ENCODE measurements around the gene SIAH3. TPM values are rescaled to one million over a fixed set of nuclear protein-coding genes. Genes with fewer than 3 reads are reported as not detected.
A peak's percentile ranks its signal among the peaks of the same experiment; 100 is the strongest.

The SIAH3 gene
- total RNA-seq (0.27 TPM), polyA plus RNA-seq (ENCODE audit: insufficient read depth in 1 of 8, insufficient read length in 8 of 8, low replicate concordance in 1 of 8) (under 1 TPM; 0.07 to 0.45 (median 0.15) TPM)
- long read RNA-seq, donor 1, result 0 reads
- long read RNA-seq, donor 2, result 0 reads
- long read RNA-seq, donor 3, result 0 reads
- long read RNA-seq, donor 4, result 0 reads
- long read RNA-seq, donor 5, result 0 reads
- long read RNA-seq, donor 6, result 0 reads
- long read RNA-seq, donor 7, result 0 reads
- long read RNA-seq, donor 8, result 0 reads
- long read RNA-seq, donor 9, result 0 reads
- long read RNA-seq, donor 10, result 0 reads
- long read RNA-seq, donor 11, result 0 reads

- H3K36me3 ChIP-seq (ENCODE audit: control insufficient read depth, insufficient read depth, low read length), result no peaks in the 10 kb centered on the region
- H3K4me3 ChIP-seq (ENCODE audit: low read length), result peak within 1 kb of the TSS; percentile 26
- DNase-seq, result peak; percentile 38
- no peak within 1 kb of the TSS for H3K27ac ChIP-seq (ENCODE audit: low read length)
- peaks cover 24% of the 10 kb centered on the region for H3K4me1 ChIP-seq (ENCODE audit: control insufficient read depth, insufficient read depth, low read length)
- 0% methylated on average over 22 of the region's 35 CpGs for WGBS (ENCODE audit: insufficient coverage)
- H3K27me3 ChIP-seq (ENCODE audit: control insufficient read depth, insufficient read depth, low read length), result peaks cover 28% of the 10 kb centered on the region
- no peaks in the 10 kb centered on the region for H3K9me3 ChIP-seq (replicated peaks; ENCODE audit: control insufficient read depth, low read depth, low read length)
These were observed at the start of gene SIAH3 for GRCh38 chr13:45851171-45851921. SIAH3 (minus strand) TSS chr13:45851753; CDS start chr13:45851629, 124 bp downstream.

- Histone ChIP-seq H3K27ac (ENCODE audit: low read length) (no peak overlapping the region), H3K36me3 (ENCODE audit: control insufficient read depth, insufficient read depth, low read length) (no peaks in the 10 kb centered on the region), H3K4me1 (ENCODE audit: control insufficient read depth, insufficient read depth, low read length) (peaks cover 19% of the 10 kb centered on the region), H3K9me3 (replicated peaks; ENCODE audit: control insufficient read depth, low read depth, low read length) (no peaks in the 10 kb centered on the region), H3K27me3 (ENCODE audit: control insufficient read depth, insufficient read depth, low read length) (peaks cover 4% of the 10 kb centered on the region), H3K4me3 (ENCODE audit: low read length) (no peak overlapping the region)
- 17% methylated on average over 1 of the region's 3 CpGs for WGBS (ENCODE audit: insufficient coverage)
- no peak for DNase-seq
These were observed 47.9 kb upstream of the SIAH3 start for GRCh38 chr13:45899406-45899805.

- H3K4me1 ChIP-seq (ENCODE audit: control insufficient read depth, insufficient read depth, low read length), result peaks cover 20% of the 10 kb centered on the region
- no peaks in the 10 kb centered on the region for H3K36me3 ChIP-seq (ENCODE audit: control insufficient read depth, insufficient read depth, low read length)
- H3K9me3 ChIP-seq (replicated peaks; ENCODE audit: control insufficient read depth, low read depth, low read length), result no peaks in the 10 kb centered on the region
- no peak overlapping the region for H3K27ac ChIP-seq (ENCODE audit: low read length)
- 95% methylated on average over 2 of the region's 2 CpGs for WGBS (ENCODE audit: insufficient coverage)
- no peak overlapping the region for H3K4me3 ChIP-seq (ENCODE audit: low read length)
- DNase-seq, result no peak
- peaks cover 5% of the 10 kb centered on the region for H3K27me3 ChIP-seq (ENCODE audit: control insufficient read depth, insufficient read depth, low read length)
These were observed 46.0 kb upstream of the SIAH3 start for GRCh38 chr13:45897562-45897961.

- H3K27ac ChIP-seq (ENCODE audit: low read length), result no peak overlapping the region
- DNase-seq, result peak; percentile 66
- H3K4me3 ChIP-seq (ENCODE audit: low read length), result no peak overlapping the region
- H3K9me3 ChIP-seq (replicated peaks; ENCODE audit: control insufficient read depth, low read depth, low read length), result no peaks in the 10 kb centered on the region
- 76% methylated on average over 3 of the region's 5 CpGs for whole genome bisulfite sequencing (ENCODE audit: insufficient coverage)
- H3K36me3 ChIP-seq (ENCODE audit: control insufficient read depth, insufficient read depth, low read length), result no peaks in the 10 kb centered on the region
- H3K27me3 ChIP-seq (ENCODE audit: control insufficient read depth, insufficient read depth, low read length), result peaks cover 5% of the 10 kb centered on the region
- peaks cover 20% of the 10 kb centered on the region for H3K4me1 ChIP-seq (ENCODE audit: control insufficient read depth, insufficient read depth, low read length)
These were observed 44.7 kb upstream of the SIAH3 start for GRCh38 chr13:45896285-45896684.

GRCh38 chr13:45895881-45896280 lies 44.3 kb upstream of the SIAH3 start:
- H3K36me3 ChIP-seq (ENCODE audit: control insufficient read depth, insufficient read depth, low read length), result no peaks in the 10 kb centered on the region
- no peaks in the 10 kb centered on the region for H3K9me3 ChIP-seq (replicated peaks; ENCODE audit: control insufficient read depth, low read depth, low read length)
- H3K27ac ChIP-seq (ENCODE audit: low read length), result no peak overlapping the region
- WGBS (ENCODE audit: insufficient coverage), result no CpG with 5 or more reads among the region's 2 CpGs
- peaks cover 5% of the 10 kb centered on the region for H3K27me3 ChIP-seq (ENCODE audit: control insufficient read depth, insufficient read depth, low read length)
- no peak overlapping the region for H3K4me3 ChIP-seq (ENCODE audit: low read length)
- DNase-seq, result peak; percentile 65
- H3K4me1 ChIP-seq (ENCODE audit: control insufficient read depth, insufficient read depth, low read length), result peaks cover 20% of the 10 kb centered on the region

GRCh38 chr13:45892513-45892912 lies 41.0 kb upstream of the SIAH3 start:
- H3K27me3 ChIP-seq (ENCODE audit: control insufficient read depth, insufficient read depth, low read length), result peaks cover 5% of the 10 kb centered on the region
- H3K9me3 ChIP-seq (replicated peaks; ENCODE audit: control insufficient read depth, low read depth, low read length), result no peaks in the 10 kb centered on the region
- H3K27ac ChIP-seq (ENCODE audit: low read length), result no peak overlapping the region
- no peak for DNase-seq
- H3K4me1 ChIP-seq (ENCODE audit: control insufficient read depth, insufficient read depth, low read length), result peaks cover 45% of the 10 kb centered on the region
- no peaks in the 10 kb centered on the region for H3K36me3 ChIP-seq (ENCODE audit: control insufficient read depth, insufficient read depth, low read length)
- no peak overlapping the region for H3K4me3 ChIP-seq (ENCODE audit: low read length)

- peaks cover 5% of the 10 kb centered on the region for H3K27me3 ChIP-seq (ENCODE audit: control insufficient read depth, insufficient read depth, low read length)
- 78% methylated on average over 2 of the region's 5 CpGs for WGBS (ENCODE audit: insufficient coverage)
- H3K9me3 ChIP-seq (replicated peaks; ENCODE audit: control insufficient read depth, low read depth, low read length), result no peaks in the 10 kb centered on the region
- no peak overlapping the region for H3K27ac ChIP-seq (ENCODE audit: low read length)
- no peak overlapping the region for H3K4me3 ChIP-seq (ENCODE audit: low read length)
- H3K36me3 ChIP-seq (ENCODE audit: control insufficient read depth, insufficient read depth, low read length), result no peaks in the 10 kb centered on the region
- peaks cover 30% of the 10 kb centered on the region for H3K4me1 ChIP-seq (ENCODE audit: control insufficient read depth, insufficient read depth, low read length)
- peak; percentile 55 for DNase-seq
These were observed 38.2 kb upstream of the SIAH3 start for GRCh38 chr13:45889590-45890243.

GRCh38 chr13:45886466-45886865 lies 34.9 kb upstream of the SIAH3 start:
- Histone ChIP-seq H3K27ac (ENCODE audit: low read length) (no peak overlapping the region), H3K36me3 (ENCODE audit: control insufficient read depth, insufficient read depth, low read length) (no peaks in the 10 kb centered on the region), H3K4me3 (ENCODE audit: low read length) (no peak overlapping the region), H3K9me3 (replicated peaks; ENCODE audit: control insufficient read depth, low read depth, low read length) (no peaks in the 10 kb centered on the region), H3K27me3 (ENCODE audit: control insufficient read depth, insufficient read depth, low read length) (no peaks in the 10 kb centered on the region), H3K4me1 (ENCODE audit: control insufficient read depth, insufficient read depth, low read length) (peaks cover 25% of the 10 kb centered on the region)
- no peak for DNase-seq
- 41% methylated on average over 4 of the region's 7 CpGs for WGBS (ENCODE audit: insufficient coverage)

GRCh38 chr13:45885194-45885593 lies 33.6 kb upstream of the SIAH3 start:
- Histone ChIP-seq H3K4me1 (ENCODE audit: control insufficient read depth, insufficient read depth, low read length) (peaks cover 22% of the 10 kb centered on the region), H3K9me3 (replicated peaks; ENCODE audit: control insufficient read depth, low read depth, low read length) (no peaks in the 10 kb centered on the region), H3K36me3 (ENCODE audit: control insufficient read depth, insufficient read depth, low read length) (no peaks in the 10 kb centered on the region), H3K27ac (ENCODE audit: low read length) (no peak overlapping the region), H3K27me3 (ENCODE audit: control insufficient read depth, insufficient read depth, low read length) (no peaks in the 10 kb centered on the region), H3K4me3 (ENCODE audit: low read length) (no peak overlapping the region)
- 95% methylated on average over 4 of the region's 5 CpGs for WGBS (ENCODE audit: insufficient coverage)
- no peak for DNase-seq

GRCh38 chr13:45882626-45883025 lies 31.1 kb upstream of the SIAH3 start:
- H3K4me1 ChIP-seq (ENCODE audit: control insufficient read depth, insufficient read depth, low read length), result peaks cover 8% of the 10 kb centered on the region
- H3K4me3 ChIP-seq (ENCODE audit: low read length), result no peak overlapping the region
- H3K27ac ChIP-seq (ENCODE audit: low read length), result no peak overlapping the region
- H3K9me3 ChIP-seq (replicated peaks; ENCODE audit: control insufficient read depth, low read depth, low read length), result no peaks in the 10 kb centered on the region
- H3K27me3 ChIP-seq (ENCODE audit: control insufficient read depth, insufficient read depth, low read length), result no peaks in the 10 kb centered on the region
- 50% methylated on average over 1 of the region's 1 CpG for WGBS (ENCODE audit: insufficient coverage)
- no peaks in the 10 kb centered on the region for H3K36me3 ChIP-seq (ENCODE audit: control insufficient read depth, insufficient read depth, low read length)
- no peak for DNase-seq
